SK-N-DZ (cell line): ENCODE data around the gene PRR7.
A peak's percentile ranks its signal among the peaks of the same experiment; 100 is the strongest.

Experiments used
- DNase-seq: peaks from one replicate; pipeline ENCODE4 v3.0.0-alpha.2; 2015; ENCODE audit warnings: low spot score

Gene PRR7

DNA sequence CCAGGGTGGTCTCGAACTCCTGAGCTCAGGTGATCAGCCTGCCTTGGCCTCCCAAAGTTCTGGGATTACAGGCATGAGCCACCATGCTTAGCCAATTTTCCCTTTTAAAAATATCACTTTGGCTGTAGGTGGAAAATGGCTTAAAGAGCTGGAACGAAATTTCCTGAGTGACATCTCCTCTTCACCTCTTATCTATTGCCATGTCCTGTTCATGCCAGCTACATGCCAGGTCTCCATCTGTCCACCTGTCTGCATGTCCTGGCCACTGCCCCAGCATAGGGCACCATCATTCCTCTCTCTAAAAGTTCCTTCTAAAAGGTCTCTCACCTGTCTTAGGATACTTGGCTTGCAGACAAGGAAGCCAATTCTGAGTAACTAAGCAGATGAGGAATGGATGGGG lies 22.9 kb upstream of the PRR7 start:
- no peak for DNase-seq

DNA sequence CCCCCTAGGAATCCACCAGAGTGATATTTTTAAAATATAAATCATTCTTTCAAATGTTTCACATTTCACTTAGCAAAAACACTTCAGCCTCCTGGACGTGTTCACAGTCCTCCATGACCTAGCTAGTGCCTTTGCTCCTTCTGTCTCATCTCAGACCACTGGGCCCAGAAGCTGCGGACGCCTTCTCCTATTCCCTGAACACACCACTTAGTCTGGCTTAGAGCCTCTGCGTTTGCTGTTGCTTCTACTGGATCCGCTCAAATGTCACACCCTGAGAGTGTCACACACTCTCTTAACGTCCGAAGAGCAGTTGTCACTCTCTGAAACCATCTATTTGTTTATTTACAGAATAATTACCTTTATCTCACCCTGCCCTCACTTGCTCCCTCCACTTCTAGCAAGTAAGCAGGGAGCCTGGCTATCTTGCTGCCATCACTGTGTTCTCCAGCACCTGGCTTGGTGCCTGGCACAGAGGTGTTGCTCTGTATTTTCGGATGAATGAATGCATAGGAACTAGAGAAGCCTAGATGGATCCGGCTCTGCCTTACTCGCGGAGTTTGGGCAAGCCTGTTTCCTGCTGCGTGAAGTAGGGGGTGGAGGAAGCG lies 21.3 kb upstream of the PRR7 start:
- DNase-seq = no peak

DNA sequence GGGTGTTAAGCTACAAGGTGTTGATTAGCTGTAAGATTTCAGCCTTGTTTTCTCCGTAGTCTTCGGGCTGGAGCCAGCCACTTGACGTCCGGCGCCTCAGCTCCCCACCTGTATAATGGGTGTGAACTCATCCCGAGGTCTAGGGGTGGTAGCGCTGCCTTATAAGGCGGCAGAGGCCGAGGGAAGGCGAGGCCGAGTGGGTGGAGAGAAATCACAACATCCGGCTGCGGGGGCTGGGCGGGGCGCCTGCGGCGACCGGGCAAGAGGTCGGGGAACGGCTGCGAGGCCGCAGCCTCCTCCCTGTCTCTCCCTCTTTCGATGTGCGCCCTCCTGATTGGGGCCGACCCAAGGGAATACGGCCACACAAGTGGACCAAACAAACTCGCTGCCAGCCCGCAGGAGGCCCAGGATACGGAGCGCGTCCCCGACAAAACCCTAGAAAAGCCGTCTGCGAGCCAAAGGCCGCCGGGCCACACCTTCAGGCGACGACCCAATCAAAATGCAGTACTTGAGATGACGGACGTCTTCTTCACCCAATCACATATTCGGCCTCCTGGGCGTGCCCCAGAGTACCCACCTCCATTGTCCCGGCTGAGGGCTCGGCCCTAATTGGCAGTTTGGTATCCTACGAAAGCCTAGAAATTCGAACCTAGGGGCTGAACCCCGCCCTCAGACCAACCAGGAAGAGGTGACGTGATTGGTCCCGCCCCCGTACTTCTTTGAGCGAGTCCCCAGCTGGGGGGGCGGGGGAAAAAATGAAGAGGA lies 20.6 kb upstream of the PRR7 start:
- DNase-seq = peak; percentile 100

DNA sequence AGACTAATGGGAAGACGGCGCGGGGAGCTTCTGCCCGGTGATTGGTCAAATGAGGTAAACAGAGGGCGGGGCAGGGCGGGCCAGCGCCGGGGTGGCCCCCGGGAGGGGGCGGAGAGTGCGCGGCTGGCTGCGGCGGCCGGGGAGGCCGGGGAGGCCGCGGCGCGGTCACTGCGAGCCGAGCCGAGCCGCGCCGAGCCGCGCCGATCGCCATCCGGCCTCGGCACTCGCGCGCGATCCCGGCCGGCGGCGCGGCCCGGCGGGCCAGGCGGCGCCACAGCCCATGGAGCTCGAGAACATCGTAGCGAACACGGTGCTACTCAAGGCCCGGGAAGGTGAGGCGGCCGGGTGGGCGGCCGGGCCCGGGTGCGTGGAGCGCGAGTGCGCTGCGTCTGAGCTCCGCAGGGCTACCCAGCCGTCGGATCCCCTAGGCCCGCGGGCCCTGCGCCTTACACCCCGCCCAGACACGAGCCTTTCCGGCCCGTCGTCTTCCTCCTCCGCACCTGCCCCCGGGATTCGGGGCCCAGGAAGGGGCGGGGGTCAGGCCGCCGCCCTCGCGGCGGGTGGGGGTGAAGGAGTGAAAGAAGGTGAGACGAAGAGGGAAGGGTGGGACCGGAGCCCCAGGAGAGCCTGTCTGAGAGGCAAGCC lies 19.9 kb upstream of the PRR7 start, which contains the start of gene GRK6:
Gene GRK6, plus strand, starts transcription at position 111 of the 645 bp plus-strand sequence. Its CDS starts 170 bp downstream, at position 281.
- no peak for DNase-seq

DNA sequence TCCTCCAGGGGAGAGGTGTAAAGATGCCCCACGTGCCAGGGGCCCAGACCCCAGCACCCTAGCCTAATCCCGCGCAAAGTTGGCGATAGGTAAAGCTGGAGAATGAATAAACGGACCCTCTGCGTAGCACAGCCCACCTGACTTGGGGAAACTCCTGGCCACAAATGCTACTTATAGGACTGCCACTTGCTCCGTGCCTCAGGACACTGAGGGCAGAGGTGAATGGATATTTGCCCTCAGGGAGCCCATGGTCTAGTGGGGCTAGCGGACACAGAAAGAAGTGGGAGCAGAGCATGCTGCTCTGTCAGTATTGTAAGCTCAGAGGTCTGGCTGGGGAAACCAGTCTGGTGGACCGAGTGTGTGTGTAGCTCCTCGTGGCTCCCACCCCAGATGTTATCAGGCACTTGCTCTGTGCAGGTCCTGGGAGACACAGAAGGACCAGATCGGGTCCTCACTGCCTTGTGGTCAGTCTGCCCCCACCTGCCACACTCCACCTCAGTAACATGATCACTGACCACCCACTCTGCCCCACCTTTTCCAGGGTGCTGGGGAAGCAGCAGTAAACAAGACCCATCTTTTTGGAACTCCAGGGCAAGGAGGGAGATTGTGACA lies 19.3 kb upstream of the PRR7 start:
- DNase-seq = peak; percentile 58

DNA sequence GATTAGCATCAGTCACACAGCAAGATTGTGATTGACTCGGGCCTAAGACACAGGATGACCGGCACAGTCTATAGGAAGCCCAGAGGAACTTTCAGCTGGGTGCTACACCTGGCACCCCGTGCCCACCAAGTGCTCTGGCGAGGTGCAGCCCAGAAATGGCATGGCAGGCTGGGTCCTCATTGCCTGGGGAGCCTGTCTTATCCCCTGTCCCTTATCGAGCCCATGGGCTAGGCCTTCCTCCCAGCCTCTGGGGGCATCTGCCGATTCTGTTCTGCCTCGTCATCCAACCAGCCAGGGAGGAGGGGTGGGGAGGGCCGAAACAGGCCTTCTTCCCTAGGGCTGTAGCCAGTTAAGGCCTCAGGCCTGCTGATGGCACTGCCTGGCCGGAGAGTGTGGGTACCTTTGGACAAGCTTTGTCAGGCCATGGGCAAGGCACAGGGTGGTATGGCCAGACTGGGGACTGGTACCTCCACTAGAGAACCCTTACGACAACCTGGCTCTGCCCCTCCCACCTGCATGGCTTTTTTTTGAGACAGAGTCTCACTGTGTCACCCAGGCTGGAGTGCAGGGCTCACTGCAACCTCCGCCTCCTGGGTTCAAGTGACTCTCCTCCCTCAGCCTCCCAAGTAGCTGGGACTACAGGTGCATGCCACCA lies 18.6 kb upstream of the PRR7 start:
- DNase-seq = no peak

DNA sequence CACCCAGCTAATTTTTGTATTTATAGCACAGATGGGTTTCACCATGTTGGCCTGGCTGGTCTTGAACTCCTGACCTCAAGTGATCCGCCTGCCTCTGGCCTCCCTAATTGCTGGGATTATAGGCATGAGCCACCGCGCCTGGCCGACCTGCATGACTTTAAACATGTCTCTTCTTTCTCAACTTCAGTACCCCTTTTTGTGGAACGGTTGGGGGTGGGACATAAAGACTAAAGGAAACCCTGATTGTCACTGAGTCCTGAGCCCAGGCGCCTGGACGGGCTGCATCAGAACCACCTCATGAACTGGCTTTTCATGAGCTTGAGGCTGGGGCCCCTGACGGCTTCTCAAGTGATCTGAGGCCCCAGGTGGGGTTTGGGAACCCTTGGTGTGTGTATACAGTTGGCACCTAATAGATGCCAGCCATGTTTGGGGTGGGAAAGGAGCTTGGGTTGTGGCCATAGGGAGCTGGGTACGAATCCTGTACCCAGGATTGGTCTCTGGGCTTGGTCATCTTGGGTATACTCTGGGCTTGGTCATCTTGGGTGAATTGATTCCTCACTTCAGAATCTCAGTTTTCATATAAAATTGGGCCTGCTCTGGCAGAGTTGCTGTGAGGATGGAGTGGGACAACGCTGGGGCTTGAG lies 17.9 kb upstream of the PRR7 start:
- DNase-seq = no peak

DNA sequence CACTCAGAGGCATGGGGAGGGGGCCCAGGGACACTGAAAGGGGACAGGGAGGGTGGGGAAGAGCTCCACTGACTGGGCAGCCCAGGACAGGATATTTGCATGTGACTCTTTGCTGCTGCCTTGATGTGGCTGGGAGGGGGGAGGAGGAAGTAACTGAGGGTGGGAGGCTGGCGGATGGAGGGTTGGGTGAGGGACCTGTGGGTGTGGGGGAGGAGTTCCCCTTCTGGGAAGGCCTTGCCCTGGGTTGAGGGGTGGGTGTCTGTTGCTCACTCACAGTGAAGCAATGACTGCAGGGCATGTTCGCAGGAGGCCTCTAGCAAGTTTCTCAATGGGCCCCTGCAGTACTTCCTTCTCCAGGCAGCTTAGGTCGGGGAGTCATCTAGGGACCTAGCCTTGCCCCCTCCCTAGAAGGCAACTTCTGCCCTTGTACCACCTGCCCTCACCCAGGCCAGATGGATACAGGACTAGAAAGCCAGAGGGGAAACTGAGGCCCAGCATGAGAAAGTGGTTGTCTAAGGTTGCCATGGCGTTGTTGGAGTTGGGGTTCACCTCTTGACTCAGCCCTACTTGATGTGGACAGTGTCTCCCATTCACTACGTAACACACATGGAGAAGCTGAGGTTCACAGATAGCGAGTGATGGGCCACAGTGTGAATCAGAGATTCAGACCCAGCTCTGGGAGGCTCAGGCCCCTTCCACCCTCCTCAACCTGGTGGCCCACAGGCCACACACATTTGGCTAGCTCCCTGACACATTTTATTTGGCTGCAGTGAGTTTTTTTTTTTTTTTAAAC lies 17.2 kb upstream of the PRR7 start:
- DNase-seq = no peak

DNA sequence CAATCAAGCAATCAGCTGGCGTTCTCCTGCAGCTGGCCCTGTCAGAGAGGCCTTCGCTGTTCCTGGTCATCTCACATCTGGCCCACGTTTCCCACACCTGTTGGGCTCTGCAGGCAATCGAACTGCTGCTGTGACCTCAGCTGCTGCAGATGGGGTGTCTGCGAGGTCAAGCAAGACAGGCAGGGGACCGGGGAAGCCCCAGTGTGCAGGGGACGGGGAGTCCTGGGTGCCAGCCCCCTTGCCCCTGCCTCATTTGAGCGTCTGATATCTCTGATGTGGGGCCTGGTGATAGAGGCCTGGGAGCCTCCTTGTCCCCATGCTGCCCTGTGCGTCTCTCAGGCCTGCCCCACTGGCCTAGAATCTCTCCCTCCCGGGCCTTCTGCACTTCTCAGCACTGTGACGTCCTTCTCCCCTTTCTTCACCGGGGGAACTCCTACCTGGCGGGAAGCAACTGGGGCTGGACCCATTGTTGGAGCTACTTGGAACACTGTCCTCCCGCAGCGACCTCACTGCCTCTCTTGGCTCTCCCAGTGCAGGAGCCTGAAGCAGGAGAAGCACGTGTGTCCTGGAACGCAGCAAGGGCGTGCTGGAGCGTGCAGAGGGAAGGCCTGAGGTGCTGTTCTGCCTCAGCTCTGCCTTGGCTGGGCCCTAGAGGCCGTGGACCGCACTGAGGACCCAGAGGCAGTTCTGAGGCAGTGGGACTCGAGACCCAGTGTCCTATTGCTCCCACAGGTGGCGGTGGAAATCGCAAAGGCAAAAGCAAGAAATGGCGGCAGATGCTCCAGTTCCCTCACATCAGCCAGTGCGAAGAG lies 16.3 kb upstream of the PRR7 start:
- DNase-seq = no peak

DNA sequence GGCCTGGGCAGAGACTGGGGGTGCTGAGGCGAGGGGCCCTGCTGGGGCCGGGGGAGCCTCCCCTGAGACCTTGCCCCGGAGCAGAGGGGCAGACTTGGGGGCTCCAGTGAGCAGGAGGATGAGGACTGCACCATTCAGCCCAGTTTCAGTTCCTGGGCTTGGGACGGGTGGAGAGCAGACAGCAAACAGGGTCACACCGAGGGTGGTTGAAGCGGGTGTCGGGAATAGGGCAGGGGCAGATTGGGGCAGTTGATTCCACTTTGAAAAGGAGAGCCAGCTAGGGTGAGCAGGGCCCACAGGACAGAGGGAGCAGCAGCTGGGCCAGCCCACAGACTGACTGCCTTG lies 15.7 kb upstream of the PRR7 start:
- no peak for DNase-seq

DNA sequence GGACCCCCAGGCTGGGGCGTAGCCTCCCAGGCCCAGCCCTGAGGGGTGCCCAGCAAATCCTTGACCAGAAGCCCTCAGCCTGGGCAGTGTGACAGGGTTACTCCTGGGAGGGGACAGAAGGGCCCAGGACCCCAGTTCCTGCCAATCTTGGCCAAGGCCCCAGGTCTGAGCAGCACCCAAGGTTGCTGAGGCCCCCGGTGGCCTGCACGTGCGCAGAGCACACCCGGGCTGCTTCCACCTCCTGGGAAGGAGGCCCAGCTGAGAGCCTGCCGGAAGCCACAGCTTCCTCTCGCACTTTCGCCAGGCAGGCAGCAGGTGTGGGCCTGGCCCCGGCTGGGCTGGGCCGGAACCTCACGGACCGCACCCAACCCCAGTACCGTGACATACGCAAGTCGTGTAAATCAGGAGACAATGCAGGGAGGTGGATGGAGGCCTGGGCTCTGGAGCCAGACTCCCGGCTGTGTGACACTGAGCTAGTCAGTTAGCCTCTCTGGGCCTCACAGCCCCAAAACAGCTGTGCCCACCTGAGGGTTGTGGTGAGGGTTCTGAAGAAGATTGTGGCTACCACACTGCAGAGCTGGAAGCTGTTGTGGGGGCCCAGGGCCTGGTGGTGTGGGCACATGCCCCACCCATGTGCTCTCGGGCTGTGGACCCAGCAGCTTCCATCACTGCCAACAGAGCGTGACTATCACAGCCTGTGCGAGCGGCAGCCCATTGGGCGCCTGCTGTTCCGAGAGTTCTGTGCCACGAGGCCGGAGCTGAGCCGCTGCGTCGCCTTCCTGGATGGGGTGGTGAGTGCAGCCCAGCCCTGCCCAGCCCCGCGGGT lies 15.1 kb upstream of the PRR7 start:
- DNase-seq = no peak

DNA sequence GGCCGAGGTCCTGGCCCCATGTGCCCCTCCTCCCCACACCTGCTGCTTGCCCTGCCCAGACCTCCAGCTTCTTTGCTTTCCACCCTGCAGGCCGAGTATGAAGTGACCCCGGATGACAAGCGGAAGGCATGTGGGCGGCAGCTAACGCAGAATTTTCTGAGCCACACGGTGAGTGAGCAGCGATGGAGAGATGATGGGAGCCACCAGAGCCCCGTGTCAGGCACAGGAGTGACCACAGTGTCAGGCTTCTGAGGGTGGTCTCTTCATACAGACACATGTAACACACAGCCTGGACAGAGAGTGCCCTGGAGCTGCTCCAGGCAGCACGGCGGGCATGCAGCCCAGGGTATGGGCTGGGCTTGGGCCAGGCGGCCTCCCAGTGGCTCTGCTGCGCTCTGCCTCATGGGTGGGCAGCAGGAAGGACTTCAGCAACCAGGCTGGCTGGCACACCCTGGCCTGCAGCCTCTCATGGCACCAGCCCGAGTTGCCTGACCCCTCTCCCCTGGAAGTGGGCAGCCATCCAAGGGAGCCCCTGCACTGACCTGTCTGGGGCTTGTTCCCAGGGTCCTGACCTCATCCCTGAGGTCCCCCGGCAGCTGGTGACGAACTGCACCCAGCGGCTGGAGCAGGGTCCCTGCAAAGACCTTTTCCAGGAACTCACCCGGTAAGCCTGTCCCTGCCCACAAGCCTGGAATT lies 14.3 kb upstream of the PRR7 start:
- DNase-seq = no peak

DNA sequence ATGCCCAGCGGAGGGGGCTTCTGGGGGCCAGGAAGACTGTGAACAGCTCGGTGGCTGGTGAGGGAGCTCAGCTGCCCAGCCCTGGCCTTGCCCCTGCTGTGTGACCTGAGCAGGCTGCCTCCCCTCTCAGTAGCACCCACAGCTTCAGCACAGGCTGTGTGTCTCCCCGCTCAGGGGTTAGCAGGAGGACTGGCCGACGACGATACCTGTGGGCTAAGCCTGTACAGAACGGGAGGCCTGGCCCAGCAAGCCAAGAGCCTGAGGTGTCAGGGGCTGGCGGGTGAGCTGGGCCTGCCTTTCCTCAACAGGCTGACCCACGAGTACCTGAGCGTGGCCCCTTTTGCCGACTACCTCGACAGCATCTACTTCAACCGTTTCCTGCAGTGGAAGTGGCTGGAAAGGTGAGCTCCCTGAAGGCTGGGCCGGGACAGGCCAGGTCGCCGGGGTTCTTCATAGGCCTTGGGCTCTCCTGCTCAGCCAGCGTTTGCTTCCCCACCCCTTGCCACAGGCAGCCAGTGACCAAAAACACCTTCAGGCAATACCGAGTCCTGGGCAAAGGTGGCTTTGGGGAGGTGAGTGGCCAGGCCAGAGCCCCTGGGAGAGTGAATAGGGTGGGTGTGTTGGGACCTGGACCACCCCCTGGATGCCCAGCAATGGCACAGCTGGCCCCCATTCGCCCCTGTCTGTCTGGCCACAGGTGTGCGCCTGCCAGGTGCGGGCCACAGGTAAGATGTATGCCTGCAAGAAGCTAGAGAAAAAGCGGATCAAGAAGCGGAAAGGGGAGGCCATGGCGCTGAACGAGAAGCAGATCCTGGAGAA lies 13.6 kb upstream of the PRR7 start:
- DNase-seq = no peak

DNA sequence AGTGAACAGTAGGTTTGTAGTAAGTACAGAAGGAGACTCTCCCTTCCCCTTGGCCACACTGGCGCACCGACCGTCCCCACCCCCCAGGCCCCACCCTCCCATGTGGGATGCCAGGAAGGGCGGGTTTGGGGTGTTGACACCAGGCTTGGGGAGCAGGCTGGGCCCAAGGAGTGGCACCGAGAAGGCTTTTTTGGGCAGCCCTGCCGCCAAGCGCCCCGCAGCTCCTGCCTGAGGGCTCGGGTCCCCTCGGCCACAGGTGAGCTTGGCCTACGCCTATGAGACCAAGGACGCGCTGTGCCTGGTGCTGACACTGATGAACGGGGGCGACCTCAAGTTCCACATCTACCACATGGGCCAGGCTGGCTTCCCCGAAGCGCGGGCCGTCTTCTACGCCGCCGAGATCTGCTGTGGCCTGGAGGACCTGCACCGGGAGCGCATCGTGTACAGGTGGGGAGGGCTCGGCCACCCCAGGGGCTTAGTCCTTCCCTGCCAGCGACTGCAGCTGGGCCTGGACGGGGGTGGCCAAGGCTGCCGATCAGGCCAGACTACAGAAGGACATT lies 12.9 kb upstream of the PRR7 start:
- DNase-seq = no peak

DNA sequence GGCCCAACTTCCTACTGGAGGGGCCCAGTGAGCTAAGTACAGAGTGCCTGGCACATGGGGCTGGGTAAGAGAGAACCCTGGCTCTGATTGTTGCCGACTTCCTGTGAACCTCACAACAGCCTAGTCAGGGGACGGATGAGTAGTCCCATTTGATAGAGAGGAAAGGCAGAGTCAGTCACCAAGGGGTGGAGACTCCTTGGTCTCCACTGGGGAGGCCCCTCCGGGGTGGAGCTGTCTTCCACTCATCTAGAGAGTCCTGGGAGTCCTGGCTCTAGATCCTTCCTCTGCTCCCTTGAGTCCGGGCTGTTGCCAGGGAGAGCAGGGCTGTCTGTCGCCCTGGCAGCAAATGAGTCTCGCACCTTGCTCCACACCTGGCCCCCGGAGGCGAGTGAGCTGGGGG lies 12.2 kb upstream of the PRR7 start:
- no peak for DNase-seq

DNA sequence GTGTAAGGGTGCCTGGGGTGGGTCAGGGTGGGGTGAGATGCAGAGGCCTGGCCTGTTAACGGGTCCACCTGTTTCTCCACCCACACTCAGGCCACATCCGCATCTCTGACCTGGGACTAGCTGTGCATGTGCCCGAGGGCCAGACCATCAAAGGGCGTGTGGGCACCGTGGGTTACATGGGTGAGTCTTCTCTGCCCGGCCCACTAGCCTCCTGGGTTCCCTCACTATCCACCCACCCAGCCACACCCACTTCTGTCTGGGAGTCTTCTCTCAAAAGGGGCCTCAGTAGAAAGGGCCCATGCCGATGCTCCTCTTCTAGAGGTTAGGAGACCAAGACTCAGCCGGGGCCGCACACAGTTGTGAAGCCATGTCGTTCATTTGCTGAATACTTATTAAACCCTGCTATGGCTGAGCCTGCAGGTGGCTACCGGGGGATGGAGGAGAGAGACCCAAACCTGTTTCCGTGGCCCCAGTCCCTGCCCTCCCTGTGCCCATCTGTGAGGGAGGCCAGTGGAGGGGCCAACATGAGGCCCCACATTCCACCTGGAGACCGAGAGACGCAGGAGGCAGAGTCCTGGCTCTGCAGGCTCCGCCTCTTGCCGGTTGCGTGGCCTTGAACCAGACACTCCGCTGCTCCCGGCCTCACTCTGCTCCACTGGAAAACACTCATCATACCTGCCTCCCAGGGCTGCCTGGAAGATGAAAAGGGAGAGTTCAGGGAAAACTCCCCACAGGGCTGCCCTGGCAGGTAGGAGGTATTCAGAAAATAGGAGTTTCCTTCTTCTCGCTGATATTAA lies 11.5 kb upstream of the PRR7 start:
- DNase-seq = no peak
